Ascending aorta (tissue), 2 donors: Measurements from ENCODE around the gene WDR93. TPM values are rescaled to one million over a fixed set of nuclear protein-coding genes. Genes with fewer than 3 reads are reported as not detected.

Experiments used
- DNase-seq, 2 donors: peaks; one replicate each; pipeline ENCODE4 v3.0.0-alpha.2; 2019; ENCODE audit warnings: low spot score in 2 of 2
- H3K27ac ChIP-seq, 2 donors: fragments of 200-600 bp; sonication (generic); one replicate each; pipeline ENCODE4 v1.5.1; 2016 to 2017; ENCODE audit warnings: mild to moderate bottlenecking in 1 of 2
- H3K27me3 ChIP-seq: fragments of 200-600 bp; sonication (generic); one replicate; pipeline ENCODE4 v1.5.1; 2017
- H3K36me3 ChIP-seq, 2 donors: fragments of 200-600 bp; sonication (generic); one replicate each; pipeline ENCODE4 v1.5.1; 2016
- H3K4me1 ChIP-seq, 2 donors: fragments of 200-600 bp; sonication (generic); one replicate each; pipeline ENCODE4 v1.5.1; 2016 to 2017; ENCODE audit warnings: mild to moderate bottlenecking in 1 of 2
- H3K4me3 ChIP-seq, 2 donors: fragments of 200-600 bp; sonication (generic); one replicate each; pipeline ENCODE4 v1.5.1; 2016 to 2017; ENCODE audit warnings: mild to moderate bottlenecking in 1 of 2
- H3K9me3 ChIP-seq, 2 donors: fragments of 200-600 bp; sonication (generic); one replicate each; pipeline ENCODE4 v1.5.1; 2016
- intact Hi-C: fragments of 100-400 bp; cut with DNase I; formaldehyde crosslinking; loops from one replicate; pipeline ENCODE4 v1.15.1; 2023
- total RNA-seq: library from RNA; depleted of rRNA; stranded (reverse); fragments of >200 nt; gene quantifications from one replicate; pipeline ENCODE4 v1.1.0, GENCODE V29; 2016
- TF ChIP-seq, protein P1 (sequence below), 3 experiments: fragments of 200-600 bp in 2 of 3; fragments of 450-650 bp in 1 of 3; sonication (generic) in 2 of 3; IDR thresholded peaks; one replicate each; pipeline ENCODE4 v1.5.1; 2016 to 2019; ENCODE audit warnings: antibody characterized with exemption in 3 of 3, mild to moderate bottlenecking in 1 of 3, moderate library complexity in 1 of 3

WDR93 gene
- total RNA-seq, 1 donor from 2014 or later = not detected

DNA sequence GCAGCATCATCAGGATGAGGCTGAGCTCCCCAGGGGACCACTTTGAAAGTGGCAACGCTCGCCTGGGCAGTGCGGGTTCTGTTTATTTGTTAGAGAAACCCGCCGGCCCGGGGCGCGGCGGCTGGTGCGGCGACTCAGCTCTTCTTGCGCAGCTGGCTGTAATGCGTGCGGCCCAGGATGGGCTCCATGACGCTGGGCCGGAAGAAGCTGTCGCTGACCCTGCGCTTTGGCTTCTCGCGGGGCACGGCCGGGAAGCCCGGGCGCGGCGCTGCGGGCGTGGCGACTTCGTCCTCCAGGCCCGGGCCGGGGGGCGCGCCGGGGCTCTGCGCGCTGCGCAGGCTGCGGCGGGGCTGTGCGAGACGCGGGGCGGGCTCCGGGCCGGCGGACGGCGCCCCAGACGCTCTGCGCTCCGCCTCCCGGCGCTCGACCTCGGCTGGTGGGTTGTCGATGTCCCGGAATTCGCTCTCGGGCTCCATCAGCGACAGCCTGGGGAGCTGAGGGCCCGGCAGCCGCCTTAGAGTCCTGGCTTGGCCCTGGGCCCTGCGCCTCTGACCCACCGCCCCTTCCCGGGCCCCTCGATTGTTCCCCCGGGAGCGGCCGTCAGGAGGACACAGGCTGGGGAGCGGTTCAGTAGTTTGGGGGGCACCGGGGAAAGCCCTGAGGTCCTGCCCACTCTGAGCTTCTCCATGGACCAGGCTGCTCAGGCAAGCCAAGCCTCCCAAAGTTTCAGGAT lies 25.0 kb upstream of the WDR93 start:
- TF ChIP-seq, protein P1, sequence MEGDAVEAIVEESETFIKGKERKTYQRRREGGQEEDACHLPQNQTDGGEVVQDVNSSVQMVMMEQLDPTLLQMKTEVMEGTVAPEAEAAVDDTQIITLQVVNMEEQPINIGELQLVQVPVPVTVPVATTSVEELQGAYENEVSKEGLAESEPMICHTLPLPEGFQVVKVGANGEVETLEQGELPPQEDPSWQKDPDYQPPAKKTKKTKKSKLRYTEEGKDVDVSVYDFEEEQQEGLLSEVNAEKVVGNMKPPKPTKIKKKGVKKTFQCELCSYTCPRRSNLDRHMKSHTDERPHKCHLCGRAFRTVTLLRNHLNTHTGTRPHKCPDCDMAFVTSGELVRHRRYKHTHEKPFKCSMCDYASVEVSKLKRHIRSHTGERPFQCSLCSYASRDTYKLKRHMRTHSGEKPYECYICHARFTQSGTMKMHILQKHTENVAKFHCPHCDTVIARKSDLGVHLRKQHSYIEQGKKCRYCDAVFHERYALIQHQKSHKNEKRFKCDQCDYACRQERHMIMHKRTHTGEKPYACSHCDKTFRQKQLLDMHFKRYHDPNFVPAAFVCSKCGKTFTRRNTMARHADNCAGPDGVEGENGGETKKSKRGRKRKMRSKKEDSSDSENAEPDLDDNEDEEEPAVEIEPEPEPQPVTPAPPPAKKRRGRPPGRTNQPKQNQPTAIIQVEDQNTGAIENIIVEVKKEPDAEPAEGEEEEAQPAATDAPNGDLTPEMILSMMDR (IDR thresholded peaks at IDR 0.05) = no peak
- DNase-seq = peak in 1 of 2 donors; percentile 84
- peak overlapping the region; percentile 32 to 55 for H3K4me3 ChIP-seq

DNA sequence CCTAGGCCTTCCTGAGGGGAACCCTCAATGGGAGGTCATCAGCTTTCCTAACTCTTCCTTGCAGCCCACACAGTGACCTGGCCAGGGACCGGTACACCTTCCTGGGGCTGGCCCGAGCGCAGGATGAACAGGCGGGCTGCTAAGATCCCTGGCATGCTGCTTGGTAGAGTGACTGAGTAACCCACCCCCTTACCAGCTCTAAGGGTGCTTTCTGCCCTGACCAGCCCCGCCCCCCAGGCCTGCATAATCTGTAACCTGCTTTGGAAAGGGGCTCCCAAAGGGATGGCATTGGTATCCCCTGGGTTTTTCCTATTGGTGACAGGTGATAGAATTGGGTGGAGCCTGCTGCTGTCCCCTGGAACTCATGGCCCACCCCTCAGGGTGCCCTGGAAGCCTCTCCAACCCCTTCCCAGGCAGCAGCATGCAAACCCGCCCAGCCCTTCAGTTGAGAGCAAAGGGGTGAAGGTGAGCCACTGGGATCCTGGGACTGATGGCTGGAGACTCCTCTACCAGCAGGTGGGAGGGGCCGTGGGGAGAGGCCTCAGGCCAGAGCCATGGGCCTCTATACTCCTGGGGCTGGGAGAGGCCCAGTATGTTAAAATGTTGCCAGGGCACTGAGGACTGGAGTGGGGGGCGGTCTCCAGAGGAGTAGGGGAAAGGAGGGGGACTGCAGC lies 24.3 kb upstream of the WDR93 start:
- Histone ChIP-seq H3K4me3 (peak overlapping the region in 1 of 2 donors; percentile 55), H3K27me3 (no peaks in the 10 kb centered on the region), H3K36me3 (no peaks in the 10 kb centered on the region), H3K27ac (peak overlapping the region; percentile 96 to 98), H3K9me3 (no peaks in the 10 kb centered on the region), H3K4me1 (peaks cover 9 to 23% of the 10 kb centered on the region in 2 donors)
- DNase-seq = no peak
- intact Hi-C loops = loop anchor here (1.0 to 10.0 kb wide), 3 partner anchors 14 to 568 kb away; partner anchors contain the start of genes CIB1, GDPGP1 and IDH2
- TF ChIP-seq, protein P1 (IDR thresholded peaks at IDR 0.05) = no peak

More for the DNA sequence above, 25.0 kb upstream of the WDR93 start:
- H3K27ac ChIP-seq = peak overlapping the region; percentile 96 to 98
- H3K36me3 ChIP-seq = no peaks in the 10 kb centered on the region
- H3K9me3 ChIP-seq = no peaks in the 10 kb centered on the region
- intact Hi-C loops = loop anchor here (1.0 to 10.0 kb wide), 3 partner anchors 15 to 569 kb away; partner anchors contain the start of genes CIB1, GDPGP1 and IDH2
- peaks cover 8 to 20% of the 10 kb centered on the region in 2 donors for H3K4me1 ChIP-seq
- no peaks in the 10 kb centered on the region for H3K27me3 ChIP-seq

DNA sequence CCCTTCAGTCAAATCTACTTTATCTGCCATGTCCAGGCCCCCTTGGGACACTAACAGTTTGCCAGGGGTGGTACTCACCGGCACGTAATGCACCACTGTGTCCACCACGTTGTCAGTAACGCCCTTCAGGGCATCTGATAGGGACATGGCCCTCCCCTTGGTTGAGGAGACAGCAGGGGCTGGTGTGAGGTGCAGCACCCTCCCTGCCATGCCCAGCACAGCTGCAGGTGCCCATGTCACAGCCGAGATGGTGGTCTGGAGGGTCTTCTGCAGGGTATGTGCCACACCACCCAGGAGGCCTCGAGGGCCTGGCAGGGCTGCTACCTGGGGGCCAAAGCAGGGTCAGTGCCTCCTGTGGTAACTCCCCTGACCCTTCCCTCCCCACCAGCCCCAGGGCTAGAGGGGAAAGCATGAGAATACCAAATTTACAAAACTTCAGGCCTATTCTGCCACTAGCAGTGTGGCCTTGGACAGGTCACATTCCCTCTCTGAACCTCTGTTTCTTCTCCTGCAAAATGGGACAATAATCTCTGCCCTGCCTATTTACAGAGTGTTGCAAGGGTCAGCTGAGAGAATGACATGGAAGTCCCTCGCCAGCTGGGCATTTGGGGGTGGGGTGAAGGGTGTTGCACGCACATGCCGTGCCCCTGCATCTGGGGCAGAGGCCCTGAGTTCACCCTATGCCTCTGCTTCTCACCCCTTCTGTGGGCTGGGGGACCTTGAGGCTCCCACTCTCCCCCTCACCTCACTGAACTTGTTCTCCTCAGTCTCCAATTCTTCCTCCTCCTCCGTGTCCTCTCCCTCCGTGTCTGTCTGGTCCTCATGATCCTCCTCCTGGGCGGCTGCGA lies 23.5 kb upstream of the WDR93 start:
- no peaks in the 10 kb centered on the region for H3K27me3 ChIP-seq
- peak overlapping the region; percentile 96 to 98 for H3K27ac ChIP-seq
- DNase-seq = peak in 1 of 2 donors; percentile 54
- H3K36me3 ChIP-seq = no peaks in the 10 kb centered on the region
- intact Hi-C loops = loop anchor here (1.0 to 10.0 kb wide), 3 partner anchors 13 to 568 kb away; partner anchors contain the start of genes CIB1, GDPGP1 and IDH2
- H3K4me1 ChIP-seq = peaks cover 15 to 26% of the 10 kb centered on the region in 2 donors
- TF ChIP-seq, protein P1 (IDR thresholded peaks at IDR 0.05) = no peak
- no peaks in the 10 kb centered on the region for H3K9me3 ChIP-seq
- H3K4me3 ChIP-seq = no peak overlapping the region

DNA sequence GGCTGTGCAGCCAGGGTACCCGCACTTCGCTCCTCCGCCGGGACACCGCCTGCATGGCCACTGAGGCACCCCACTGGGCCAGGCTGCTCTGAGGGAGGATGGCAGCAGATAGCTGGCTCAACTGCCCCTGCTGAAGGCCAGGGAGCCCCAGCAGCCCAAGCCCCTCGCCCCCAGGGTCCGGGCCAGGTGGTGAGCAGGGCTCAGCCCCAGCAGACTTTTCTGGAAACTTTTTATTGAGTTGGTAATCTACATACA lies 23.0 kb upstream of the WDR93 start:
- peaks cover 15 to 26% of the 10 kb centered on the region in 2 donors for H3K4me1 ChIP-seq
- H3K4me3 ChIP-seq = no peak overlapping the region
- H3K27ac ChIP-seq = peak overlapping the region; percentile 19 to 96
- TF ChIP-seq, protein P1 (IDR thresholded peaks at IDR 0.05) = no peak
- H3K9me3 ChIP-seq = no peaks in the 10 kb centered on the region
- intact Hi-C loops = loop anchor here (10.0 kb wide), 2 partner anchors 437 to 567 kb away; partner anchors contain the start of genes CIB1, GDPGP1 and IDH2
- DNase-seq = no peak
- no peaks in the 10 kb centered on the region for H3K36me3 ChIP-seq
- no peaks in the 10 kb centered on the region for H3K27me3 ChIP-seq

DNA sequence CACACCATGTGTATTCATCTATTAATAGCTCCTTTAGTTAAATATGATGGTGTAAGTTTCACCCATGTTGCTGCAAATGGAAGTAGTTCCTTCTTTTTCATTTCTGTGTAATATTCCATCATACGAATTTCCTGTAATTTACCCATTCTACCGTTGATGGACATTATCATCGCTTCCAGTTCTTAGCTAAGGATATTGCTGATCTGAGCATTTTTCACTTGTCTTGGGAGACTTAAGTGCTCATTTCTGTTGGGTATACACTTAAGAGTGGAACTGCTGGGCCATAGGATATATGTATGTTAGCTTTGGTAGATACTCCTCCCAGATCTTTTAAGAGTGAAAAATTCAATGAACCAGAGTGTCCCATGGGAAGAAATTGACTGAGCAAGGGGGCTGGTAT lies 22.4 kb upstream of the WDR93 start:
- Histone ChIP-seq H3K27me3 (no peaks in the 10 kb centered on the region), H3K9me3 (no peaks in the 10 kb centered on the region), H3K27ac (no peak overlapping the region), H3K4me3 (no peak overlapping the region), H3K4me1 (peaks cover 17 to 26% of the 10 kb centered on the region in 2 donors), H3K36me3 (no peaks in the 10 kb centered on the region)
- TF ChIP-seq, protein P1 (IDR thresholded peaks at IDR 0.05) = no peak
- peak in 1 of 2 donors; percentile 3 for DNase-seq
- intact Hi-C loops = loop anchor here (10.0 kb wide), 2 partner anchors 437 to 567 kb away; partner anchors contain the start of genes CIB1, GDPGP1 and IDH2
